GM18907 (cell line): ENCODE data around the gene PLD4.

Experiments used
- ATAC-seq: cut with Tn5 transposase; IDR thresholded peaks from one replicate; pipeline ENCODE4 v1.9.1; 2021; ENCODE audit warnings: mild to moderate bottlenecking, moderate library complexity; ENCODE audit not compliant: unreplicated experiment

Gene PLD4

GRCh38 chr14:104973135-104973384 is 48.4 kb downstream of the PLD4 start:
- ATAC-seq = no peak

GRCh38 chr14:104973385-104974145 is 48.9 kb downstream of the PLD4 start:
- ATAC-seq = no peak

GRCh38 chr14:104974146-104974541 is 49.5 kb downstream of the PLD4 start:
- ATAC-seq = no peak

- ATAC-seq = no peak
Observed at GRCh38 chr14:104974665-104975390, 50.1 kb downstream of the PLD4 start.

- no peak for ATAC-seq
Observed at GRCh38 chr14:104975481-104976197, 51.0 kb downstream of the PLD4 start.

GRCh38 chr14:104976198-104977007 is 51.7 kb downstream of the PLD4 start:
- no peak for ATAC-seq

GRCh38 chr14:104977008-104977680 is 52.5 kb downstream of the PLD4 start:
- ATAC-seq = no peak

GRCh38 chr14:104977681-104978653 is 53.3 kb downstream of the PLD4 start, which contains the start of gene AHNAK2:
TSS of gene AHNAK2 (minus strand) at chr14:104978374. CDS start at chr14:104978237, 137 bp downstream.
- no peak for ATAC-seq

GRCh38 chr14:104978746-104979691 is 54.3 kb downstream of the PLD4 start:
- no peak for ATAC-seq

GRCh38 chr14:104979758-104980610 is 55.3 kb downstream of the PLD4 start:
- ATAC-seq = no peak

- ATAC-seq = no peak
Observed at GRCh38 chr14:104980611-104981531, 56.2 kb downstream of the PLD4 start.

- no peak for ATAC-seq
Observed at GRCh38 chr14:104981699-104982541, 57.2 kb downstream of the PLD4 start.

GRCh38 chr14:104982548-104983230 is 58.0 kb downstream of the PLD4 start:
- ATAC-seq = no peak
